SK-N-SH treated with all-trans-retinoic acid at 6 μM for 48 hours (cell line): ENCODE data around the gene SMOC2.

ENCODE experiments used
- ATAC-seq: fragments of 200-7000 bp; cut with Tn5 transposase; 3 replicates; pipeline ENCODE4 v1.9.1; 2020; ENCODE audit warnings: mild to moderate bottlenecking, moderate library complexity
- ARNTL ChIP-seq: fragments of 450-650 bp; formaldehyde crosslinking; IDR thresholded peaks from 2 replicates; pipeline ENCODE4 v1.5.0; 2020; ENCODE audit warnings: low read depth, mild to moderate bottlenecking, moderate library complexity, borderline replicate concordance
- CREB5 ChIP-seq: fragments of 250-450 bp; sonication (Bioruptor Pico); IDR thresholded peaks from 2 replicates; pipeline ENCODE4 v1.5.1; 2020; ENCODE audit warnings: low read depth, mild to moderate bottlenecking, moderate library complexity
- CSDC2 ChIP-seq: fragments of 250-450 bp; sonication (Bioruptor Pico); IDR thresholded peaks from 2 replicates; pipeline ENCODE4 v1.5.0; 2020; ENCODE audit warnings: mild to moderate bottlenecking, moderate library complexity
- CSRNP3 ChIP-seq: fragments of 250-450 bp; sonication (Bioruptor Pico); IDR thresholded peaks from 2 replicates; pipeline ENCODE4 v1.5.1; 2021; ENCODE audit warnings: mild to moderate bottlenecking, moderate library complexity
- ESRRG ChIP-seq: fragments of 250-450 bp; sonication (Bioruptor Pico); IDR thresholded peaks from 2 replicates; pipeline ENCODE4 v1.6.1; 2021; ENCODE audit warnings: mild to moderate bottlenecking
- GLIS3 ChIP-seq: fragments of 250-450 bp; sonication (Bioruptor Pico); IDR thresholded peaks from 2 replicates; pipeline ENCODE4 v1.5.0; 2020; ENCODE audit warnings: mild to moderate bottlenecking, moderate library complexity
- ISL1 ChIP-seq: fragments of 250-450 bp; sonication (Bioruptor Pico); IDR thresholded peaks from 2 replicates; pipeline ENCODE4 v2.1.2; 2022; ENCODE audit warnings: mild to moderate bottlenecking, moderate library complexity
- OSR1 ChIP-seq: fragments of 250-450 bp; sonication (Bioruptor Pico); IDR thresholded peaks from 2 replicates; pipeline ENCODE4 v1.8.0; 2022; ENCODE audit warnings: moderate library complexity, mild to moderate bottlenecking, inconsistent platforms
- PATZ1 ChIP-seq: fragments of 250-450 bp; sonication (Bioruptor Pico); IDR thresholded peaks from 2 replicates; pipeline ENCODE4 v1.8.0; 2020; ENCODE audit warnings: mild to moderate bottlenecking, moderate library complexity, borderline replicate concordance
- POU6F1 ChIP-seq: fragments of 250-450 bp; sonication (Bioruptor Pico); IDR thresholded peaks from 2 replicates; pipeline ENCODE4 v1.8.0; 2021; ENCODE audit warnings: low read depth, mild to moderate bottlenecking, moderate library complexity, borderline replicate concordance
- PPARA ChIP-seq: fragments of 250-450 bp; sonication (Bioruptor Pico); IDR thresholded peaks from 2 replicates; pipeline ENCODE4 v1.5.0; 2020; ENCODE audit warnings: mild to moderate bottlenecking, borderline replicate concordance
- RARB ChIP-seq: fragments of 250-450 bp; sonication (Bioruptor Pico); IDR thresholded peaks from 2 replicates; pipeline ENCODE4 v1.8.0; 2021; ENCODE audit warnings: mild to moderate bottlenecking, moderate library complexity
- SNAI2 ChIP-seq: fragments of 250-450 bp; sonication (Bioruptor Pico); IDR thresholded peaks from 2 replicates; pipeline ENCODE4 v1.5.0; 2020; ENCODE audit warnings: mild to moderate bottlenecking, moderate library complexity
- TCF4 ChIP-seq: fragments of 250-450 bp; sonication (Bioruptor Pico); IDR thresholded peaks from 2 replicates; pipeline ENCODE4 v1.8.0; 2021; ENCODE audit warnings: mild to moderate bottlenecking, moderate library complexity, borderline replicate concordance
- TOX ChIP-seq: fragments of 250-450 bp; sonication (Bioruptor Pico); IDR thresholded peaks from 2 replicates; pipeline ENCODE4 v1.8.0; 2021; ENCODE audit warnings: mild to moderate bottlenecking, moderate library complexity, borderline replicate concordance
- TSHZ2 ChIP-seq: fragments of 250-450 bp; sonication (Bioruptor Pico); IDR thresholded peaks from 2 replicates; pipeline ENCODE4 v1.5.0; 2020; ENCODE audit warnings: mild to moderate bottlenecking, moderate library complexity
- ZC3H10 ChIP-seq: fragments of 250-450 bp; sonication (Bioruptor Pico); IDR thresholded peaks from 2 replicates; pipeline ENCODE4 v1.5.1; 2021; ENCODE audit warnings: mild to moderate bottlenecking, moderate library complexity
- ZFP3 ChIP-seq: fragments of 250-450 bp; sonication (Bioruptor Pico); IDR thresholded peaks from 2 replicates; pipeline ENCODE4 v1.5.0; 2020; ENCODE audit warnings: mild to moderate bottlenecking, moderate library complexity
- ZFP30 ChIP-seq: fragments of 450-650 bp; formaldehyde crosslinking; IDR thresholded peaks from 2 replicates; pipeline ENCODE4 v1.5.0; 2022; ENCODE audit warnings: mild to moderate bottlenecking, moderate library complexity
- ZNF565 ChIP-seq: fragments of 450-650 bp; formaldehyde crosslinking; conservative IDR thresholded peaks from 2 replicates; pipeline ENCODE4 v1.5.0; 2020; ENCODE audit warnings: low read depth, mild to moderate bottlenecking, moderate library complexity
- ZNF70 ChIP-seq: fragments of 450-650 bp; formaldehyde crosslinking; IDR thresholded peaks from 2 replicates; pipeline ENCODE4 v1.5.0; 2020; ENCODE audit warnings: mild to moderate bottlenecking, moderate library complexity
- ZNF8 ChIP-seq: fragments of 450-650 bp; formaldehyde crosslinking; IDR thresholded peaks from 2 replicates; pipeline ENCODE4 v1.5.0; 2020; ENCODE audit warnings: mild to moderate bottlenecking, moderate library complexity

Gene SMOC2

GRCh38 chr6:168415098-168415992 is 25.6 kb upstream of the SMOC2 start:
- TF ChIP-seq TCF4 (CRISPR knock-in tag) (no peak), ZNF8 (no peak), PPARA (CRISPR knock-in tag) (no peak), ESRRG (CRISPR knock-in tag) (no peak), OSR1 (no peak), TOX (CRISPR knock-in tag) (no peak), ZFP3 (CRISPR knock-in tag) (no peak), ZNF565 (CRISPR knock-in tag) (no peak), ISL1 (CRISPR knock-in tag) (no peak), ARNTL (CRISPR knock-in tag) (no peak)
- TF ChIP-seq, all 23 proteins: peak for 0
- no peak for ATAC-seq

- ATAC-seq: no peak
- TF ChIP-seq TOX (CRISPR knock-in tag): no peak
- no peak for TF ChIP-seq ZNF8
- no peak for TF ChIP-seq TCF4 (CRISPR knock-in tag)
- TF ChIP-seq ZFP3 (CRISPR knock-in tag): no peak
- no peak for TF ChIP-seq CREB5 (CRISPR knock-in tag)
These were observed 24.9 kb upstream of the SMOC2 start for GRCh38 chr6:168415993-168416530.

- TF ChIP-seq ZNF70 (CRISPR knock-in tag) (no peak), GLIS3 (CRISPR knock-in tag) (no peak), SNAI2 (CRISPR knock-in tag) (no peak), RARB (CRISPR knock-in tag) (no peak), POU6F1 (CRISPR knock-in tag) (no peak), TCF4 (CRISPR knock-in tag) (no peak), ZC3H10 (no peak), PPARA (CRISPR knock-in tag) (no peak), ZFP30 (CRISPR knock-in tag) (no peak), PATZ1 (CRISPR knock-in tag) (no peak), ZNF565 (CRISPR knock-in tag) (no peak), ZNF8 (no peak), ARNTL (CRISPR knock-in tag) (no peak), TSHZ2 (no peak), ZFP3 (CRISPR knock-in tag) (no peak), ESRRG (CRISPR knock-in tag) (no peak), TOX (CRISPR knock-in tag) (no peak), CSRNP3 (CRISPR knock-in tag) (no peak), CSDC2 (CRISPR knock-in tag) (no peak), CREB5 (CRISPR knock-in tag) (no peak)
- ATAC-seq: no peak
These were observed 24.5 kb upstream of the SMOC2 start for GRCh38 chr6:168416531-168416930.
